GM21576 (cell line): ENCODE measurements around the gene PRM1.

ENCODE experiments used
- ATAC-seq: cut with Tn5 transposase; IDR thresholded peaks from one replicate; pipeline ENCODE4 v1.9.1; 2021; ENCODE audit warnings: mild to moderate bottlenecking, moderate library complexity; ENCODE audit not compliant: unreplicated experiment

Gene PRM1

GRCh38 chr16:11239644-11240632, 41.2 kb downstream of the PRM1 start:
- ATAC-seq = no peak

- no peak for ATAC-seq
Measured at GRCh38 chr16:11238272-11239202, 42.6 kb downstream of the PRM1 start.

- no peak for ATAC-seq
Measured at GRCh38 chr16:11236461-11237254, 44.5 kb downstream of the PRM1 start.

- no peak for ATAC-seq
Measured at GRCh38 chr16:11235703-11235991, 45.5 kb downstream of the PRM1 start.

GRCh38 chr16:11234884-11235702, 46.0 kb downstream of the PRM1 start:
- ATAC-seq = no peak

- no peak for ATAC-seq
Measured at GRCh38 chr16:11233727-11234376, 47.3 kb downstream of the PRM1 start.

GRCh38 chr16:11232852-11233726, 48.0 kb downstream of the PRM1 start:
- ATAC-seq = peak; percentile 60

GRCh38 chr16:11232302-11232851, 48.8 kb downstream of the PRM1 start:
- no peak for ATAC-seq

GRCh38 chr16:11231367-11231970, 49.7 kb downstream of the PRM1 start:
- no peak for ATAC-seq
